Fibroblast of mammary gland (primary cell): ENCODE results near the gene SCG2.

Experiments used
- DNase-seq: peaks from one replicate; pipeline ENCODE4 v3.0.0-alpha.2; 2010; ENCODE audit warnings: low read depth
- H3K4me3 ChIP-seq: 2 replicates; pipeline ENCODE4 v1.5.1; 2011; ENCODE audit warnings: low read depth, mild to moderate bottlenecking, low read length, moderate library complexity; ENCODE audit not compliant: control insufficient read depth
- CTCF ChIP-seq: conservative IDR thresholded peaks from 2 replicates; pipeline ENCODE4 v1.5.1; 2011; ENCODE audit warnings: low read depth, low read length, inconsistent platforms; ENCODE audit not compliant: control insufficient read depth, insufficient read depth

Gene SCG2, protein sequence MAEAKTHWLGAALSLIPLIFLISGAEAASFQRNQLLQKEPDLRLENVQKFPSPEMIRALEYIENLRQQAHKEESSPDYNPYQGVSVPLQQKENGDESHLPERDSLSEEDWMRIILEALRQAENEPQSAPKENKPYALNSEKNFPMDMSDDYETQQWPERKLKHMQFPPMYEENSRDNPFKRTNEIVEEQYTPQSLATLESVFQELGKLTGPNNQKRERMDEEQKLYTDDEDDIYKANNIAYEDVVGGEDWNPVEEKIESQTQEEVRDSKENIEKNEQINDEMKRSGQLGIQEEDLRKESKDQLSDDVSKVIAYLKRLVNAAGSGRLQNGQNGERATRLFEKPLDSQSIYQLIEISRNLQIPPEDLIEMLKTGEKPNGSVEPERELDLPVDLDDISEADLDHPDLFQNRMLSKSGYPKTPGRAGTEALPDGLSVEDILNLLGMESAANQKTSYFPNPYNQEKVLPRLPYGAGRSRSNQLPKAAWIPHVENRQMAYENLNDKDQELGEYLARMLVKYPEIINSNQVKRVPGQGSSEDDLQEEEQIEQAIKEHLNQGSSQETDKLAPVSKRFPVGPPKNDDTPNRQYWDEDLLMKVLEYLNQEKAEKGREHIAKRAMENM

DNA sequence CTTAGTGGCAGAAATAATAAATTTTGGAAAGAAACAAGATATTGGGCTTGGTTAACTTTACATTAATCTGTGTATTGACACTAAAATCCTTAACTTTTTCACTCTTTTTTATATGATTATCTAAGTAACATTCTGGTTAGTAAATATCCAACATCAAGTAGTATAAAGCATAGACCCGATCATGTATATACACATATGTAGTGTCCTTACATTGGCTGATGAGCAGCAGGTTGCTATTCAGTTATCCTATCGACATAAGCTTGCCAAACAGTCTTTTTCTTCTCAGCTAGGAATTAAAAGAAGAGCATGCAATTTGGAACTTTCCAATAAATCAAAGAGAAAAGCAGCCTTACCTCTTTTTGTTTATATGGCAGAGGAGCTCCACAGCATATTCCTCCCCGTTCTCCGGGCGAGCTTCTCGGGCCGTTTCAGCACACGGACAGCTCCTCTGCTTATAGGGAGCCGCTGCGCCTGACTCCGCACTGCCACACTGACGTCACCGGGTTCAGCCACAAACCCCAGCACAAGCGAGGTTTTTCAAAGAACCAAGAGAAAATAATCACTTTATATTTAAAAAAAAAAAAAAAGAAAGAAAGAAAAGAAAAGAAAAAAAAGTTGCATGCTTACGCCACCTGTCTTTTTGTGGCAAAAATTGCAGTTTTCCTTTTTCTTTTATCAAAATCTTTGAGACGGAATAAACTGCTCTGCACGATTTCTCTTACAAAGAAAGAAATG, at the start of gene SCG2:
Gene SCG2 (minus strand): TSS at position 430 of the 735 bp plus-strand sequence. CDS start 3,079 bp downstream, outside the sequence.
- H3K4me3 ChIP-seq = no peak within 1 kb of the TSS
- DNase-seq = peak; percentile 91

GRCh38 chr2:223649554-223650533, 47.7 kb upstream of the SCG2 start:
- TF ChIP-seq CTCF = no peak
- no peak for DNase-seq
- H3K4me3 ChIP-seq = no peak overlapping the region

More for the DNA sequence above, at the start of gene SCG2:
- TF ChIP-seq CTCF = peak; percentile 31

DNA sequence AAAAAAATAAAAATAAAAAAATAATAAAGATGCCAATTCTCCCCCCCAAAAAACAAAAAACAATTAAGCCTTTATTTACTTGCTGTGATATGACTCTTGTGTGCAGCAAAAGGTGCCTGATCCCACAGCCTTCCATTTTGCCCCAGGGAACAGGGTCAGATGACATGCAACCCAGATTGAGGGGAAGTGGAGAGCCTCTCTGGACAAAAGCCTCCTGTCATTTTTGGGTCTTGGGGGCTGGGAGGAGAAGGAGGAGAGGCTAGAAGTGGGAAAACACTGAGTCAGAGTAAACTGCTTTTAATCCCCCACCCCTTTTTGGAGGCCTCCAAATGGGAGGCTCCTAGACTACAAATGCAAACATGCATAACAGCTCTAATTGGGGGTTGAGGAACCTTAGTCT, 46.6 kb upstream of the SCG2 start:
- H3K4me3 ChIP-seq = no peak overlapping the region
- TF ChIP-seq CTCF = no peak
- DNase-seq = no peak

GRCh38 chr2:223647258-223647952, 45.2 kb upstream of the SCG2 start:
- no peak for TF ChIP-seq CTCF
- peak; percentile 21 for DNase-seq

GRCh38 chr2:223644136-223644535, 42.0 kb upstream of the SCG2 start:
- TF ChIP-seq CTCF = no peak
- no peak for DNase-seq
- no peak overlapping the region for H3K4me3 ChIP-seq

More at GRCh38 chr2:223647258-223647952, 45.2 kb upstream of the SCG2 start:
- no peak overlapping the region for H3K4me3 ChIP-seq

GRCh38 chr2:223643309-223643708, 41.1 kb upstream of the SCG2 start:
- H3K4me3 ChIP-seq = no peak overlapping the region
- DNase-seq = no peak
- no peak for TF ChIP-seq CTCF
